GM12865 (cell line): Measurements from ENCODE around the gene TAS2R50.

Source experiments
- DNase-seq: peaks from one replicate; pipeline ENCODE4 v3.0.0; 2010; ENCODE audit warnings: low read depth
- H3K4me3 ChIP-seq: 2 replicates; pipeline ENCODE4 v1.5.1; 2011; ENCODE audit warnings: mild to moderate bottlenecking, low read depth, low read length, control low read depth
- CTCF ChIP-seq: IDR thresholded peaks from 2 replicates; pipeline ENCODE4 v1.5.1; 2011; ENCODE audit warnings: low read length, control low read depth, low read depth, inconsistent platforms; ENCODE audit not compliant: insufficient read depth; ENCODE audit errors: missing control alignments

The TAS2R50 gene

DNA sequence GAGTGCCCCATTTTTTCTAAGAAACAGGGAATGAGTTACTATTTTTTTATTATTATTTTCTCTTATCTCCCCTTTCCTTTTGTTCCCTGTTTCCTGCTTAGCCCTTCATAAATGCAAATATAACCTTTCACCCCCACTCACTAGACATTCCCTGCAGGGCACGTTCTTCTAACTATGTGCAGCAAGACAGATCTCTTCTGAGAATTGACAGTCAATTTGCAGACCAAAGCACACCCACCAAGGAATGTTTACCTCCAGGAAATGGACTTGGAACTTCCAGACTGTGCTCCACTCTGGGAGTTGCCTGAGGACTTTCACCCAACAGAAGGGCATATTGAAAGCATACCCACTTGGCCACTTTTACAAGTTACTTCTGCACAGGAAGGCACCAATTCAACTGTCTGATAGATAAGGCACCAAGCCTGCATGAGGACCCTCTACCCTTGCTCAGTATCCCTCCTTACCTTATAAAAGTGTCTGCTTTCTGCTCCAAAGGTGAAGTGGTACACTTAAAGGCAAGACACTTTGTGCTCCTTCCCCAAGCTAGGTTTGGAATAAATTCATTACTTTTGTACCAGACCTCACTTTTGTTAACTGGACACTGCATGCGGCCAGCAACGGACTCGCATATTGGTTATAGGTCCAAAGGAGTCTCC, 29.2 kb upstream of the TAS2R50 start:
- H3K4me3 ChIP-seq = no peak overlapping the region
- no peak for DNase-seq
- no peak for TF ChIP-seq CTCF

- no peak for TF ChIP-seq CTCF
- H3K4me3 ChIP-seq = no peak overlapping the region
- no peak for DNase-seq
Observed at GRCh38 chr12:11014234-11014633, 27.5 kb upstream of the TAS2R50 start.

- H3K4me3 ChIP-seq = no peak overlapping the region
- no peak for TF ChIP-seq CTCF
- DNase-seq = no peak
Observed at GRCh38 chr12:11007608-11008007, 20.9 kb upstream of the TAS2R50 start.

DNA sequence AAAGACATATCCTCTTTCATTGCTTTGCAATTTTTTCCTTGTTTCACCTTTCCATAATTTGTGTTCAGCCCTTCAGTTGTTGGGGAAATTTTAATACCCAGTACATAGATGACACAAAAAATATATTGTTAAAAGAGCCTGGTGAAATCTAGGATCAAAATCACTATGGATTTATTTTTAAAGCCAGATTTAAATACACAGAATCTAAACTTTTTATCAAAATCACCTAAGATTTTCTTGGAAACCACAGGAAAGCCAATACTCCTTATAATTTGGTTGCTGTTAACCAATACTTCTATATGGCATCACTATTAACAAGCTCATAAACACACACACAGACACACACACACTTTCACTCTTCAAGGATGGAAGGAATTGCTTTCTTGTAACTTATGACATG, 11.5 kb upstream of the TAS2R50 start, which contains the start of gene TAS2R20:
Gene TAS2R20 (minus strand): TSS at position 101 of the 400 bp plus-strand sequence. CDS start 429 bp downstream, outside the sequence.
- no peak for DNase-seq
- no peak for TF ChIP-seq CTCF

DNA sequence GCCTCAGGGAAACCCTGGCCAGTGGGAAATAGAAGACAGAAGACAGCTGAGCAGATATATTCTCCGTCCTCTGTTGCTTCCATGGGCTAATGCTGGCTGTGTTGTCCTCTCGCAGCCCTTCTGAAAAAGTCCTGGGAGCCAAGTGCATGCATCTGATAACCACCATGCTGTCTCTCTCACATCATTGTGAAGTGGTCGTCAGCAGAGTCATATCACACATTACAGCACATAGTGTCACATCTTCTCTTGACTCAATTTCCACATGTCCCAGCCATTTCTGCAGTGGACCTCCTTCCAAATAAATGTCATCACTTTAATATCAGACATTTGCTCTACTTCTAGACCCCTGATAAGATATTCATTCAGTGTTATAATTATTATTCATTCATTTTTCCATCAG, 7.6 kb upstream of the TAS2R50 start:
- H3K4me3 ChIP-seq = no peak overlapping the region
- TF ChIP-seq CTCF = no peak
- no peak for DNase-seq

More for the DNA sequence above, 11.5 kb upstream of the TAS2R50 start, which contains the start of gene TAS2R20:
- no peak within 1 kb of the TSS for H3K4me3 ChIP-seq

DNA sequence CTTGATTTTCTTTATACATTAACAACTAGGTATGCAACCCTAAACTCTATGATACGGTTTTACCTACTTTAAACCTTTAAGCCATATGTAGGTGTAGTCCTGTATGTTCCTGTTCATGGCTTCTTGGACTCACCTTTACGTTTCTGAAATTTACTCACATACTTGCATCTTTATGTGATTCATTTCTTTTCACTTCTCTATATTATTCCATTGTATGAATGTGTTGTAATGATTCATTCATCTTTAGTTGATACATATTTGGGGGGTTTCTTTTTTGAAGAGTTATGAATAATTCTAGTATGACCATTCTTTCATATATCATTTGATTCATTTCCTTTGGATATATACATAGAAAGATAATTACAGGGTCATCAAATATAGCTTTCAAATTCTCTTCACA, 2.4 kb upstream of the TAS2R50 start:
- TF ChIP-seq CTCF = no peak
- H3K4me3 ChIP-seq = no peak overlapping the region
- no peak for DNase-seq

GRCh38 chr12:10982244-10982643, 4.5 kb downstream of the TAS2R50 start:
- TF ChIP-seq CTCF = no peak
- DNase-seq = no peak
- no peak overlapping the region for H3K4me3 ChIP-seq
